KBM-7 (cell line): ENCODE measurements around the gene BCL3.
A peak's percentile ranks its signal among the peaks of the same experiment; 100 is the strongest.

ENCODE experiments used
- DNase-seq: peaks from one replicate; pipeline ENCODE4 v3.0.0-alpha.2; 2015
- in situ Hi-C: fragments of 300-500 bp; cut with MboI; formaldehyde crosslinking; loops from 2 replicates; pipeline ENCODE4 v1.14.3; 2020; ENCODE audit warnings: low sequenced_read_pairs, low pct_unique_long_range_greater_than_20kb, mixed read lengths

BCL3 gene

DNA sequence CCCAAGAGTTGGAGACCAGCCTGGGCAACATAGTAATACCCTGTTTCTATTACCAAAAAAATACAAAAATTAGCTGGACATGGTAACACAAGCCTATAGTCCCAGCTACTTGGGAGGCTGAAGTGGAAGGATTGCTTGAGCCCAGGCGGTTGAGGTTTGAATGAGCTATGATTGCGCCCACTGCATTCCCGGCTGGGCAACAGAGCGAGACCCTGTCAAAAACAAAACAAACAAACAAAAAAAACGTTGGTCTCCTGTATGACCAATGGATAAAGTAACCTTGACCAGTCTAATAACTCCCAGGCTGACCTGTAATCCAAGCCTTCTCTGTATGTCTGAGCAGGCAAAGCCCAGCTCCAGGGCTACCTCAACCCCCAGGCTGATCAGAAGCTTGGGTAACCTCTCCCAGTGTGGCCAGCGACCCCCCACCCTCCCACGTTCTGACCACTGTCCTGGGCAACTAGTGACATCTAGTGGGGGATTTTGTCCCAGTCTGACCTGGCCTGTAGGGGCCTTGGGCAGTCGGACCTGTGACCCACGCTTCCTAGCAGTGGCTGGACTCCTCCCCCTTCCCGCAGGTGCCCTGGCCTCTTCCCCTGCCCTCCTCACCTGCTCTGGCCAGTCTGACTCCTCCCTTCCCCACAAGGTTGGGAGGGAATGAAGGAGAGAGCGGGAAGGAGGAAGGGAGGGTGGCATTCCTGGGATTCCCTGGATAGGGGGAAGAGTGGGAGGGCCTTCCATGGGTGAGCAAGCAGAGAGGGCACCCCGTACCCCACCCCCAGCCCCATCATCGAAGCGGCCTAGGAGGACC, 59.3 kb downstream of the BCL3 start:
- no peak for DNase-seq
- in situ Hi-C loops: no loop called here

GRCh38 chr19:44808463-44809371, 60.2 kb downstream of the BCL3 start, which contains the start of gene BCAM:
Gene BCAM, plus strand, starts transcription at chr19:44809103. Its CDS starts 22 bp downstream, at chr19:44809125.
- DNase-seq: peak; percentile 23
- in situ Hi-C loops: no loop called here
